ENCODE measurements around the gene PTRHD1. TPM values are rescaled to one million over a fixed set of nuclear protein-coding genes. Genes with fewer than 3 reads are reported as not detected.

Gene PTRHD1
- total RNA-seq, 1 experiment from 2014 or later: 33.4 TPM

- Histone ChIP-seq H3K9me3 (ENCODE audit: low read depth, low read length, poor library complexity, severe bottlenecking) (no peaks in the 10 kb centered on the region), H3K27me3 (replicated peaks; ENCODE audit: insufficient read depth, low read depth, low read length, poor library complexity) (no peaks in the 10 kb centered on the region), H3K4me1 (ENCODE audit: insufficient read depth, low read length, poor library complexity, severe bottlenecking) (peaks cover 15% of the 10 kb centered on the region), H3K4me3 (ENCODE audit: low read depth, low read length, poor library complexity, severe bottlenecking) (no peak overlapping the region), H3K36me3 (ENCODE audit: insufficient read depth, low read length, poor library complexity, severe bottlenecking) (no peaks in the 10 kb centered on the region), H3K27ac (ENCODE audit: low read depth, low read length, poor library complexity, severe bottlenecking) (peak overlapping the region; percentile 12)
- no peak for DNase-seq (ENCODE audit: low spot score)
- BruUV-seq (replicated peaks): no TSS peak
- TF ChIP-seq CTCF (conservative IDR thresholded peaks at IDR 0.05; ENCODE audit: low read depth, low read length) (no peak), EZH2 (IDR thresholded peaks at IDR 0.05; ENCODE audit: borderline replicate concordance, low read depth, low read length, poor library complexity, severe bottlenecking) (no peak)
- CTCF ChIA-PET: no interaction called here
- POLR2A ChIA-PET (ENCODE audit: low non-redundant PET): no interaction called here
- intact Hi-C loops (cut with micrococcal nuclease; ENCODE audit: unreplicated experiment): loop anchor here (2.0 to 10.0 kb wide), 2 partner anchors 301 to 363 kb away; no protein-coding TSS in a partner anchor
Measured at GRCh38 chr2:24833821-24834732, 40.9 kb upstream of the PTRHD1 start.

DNA sequence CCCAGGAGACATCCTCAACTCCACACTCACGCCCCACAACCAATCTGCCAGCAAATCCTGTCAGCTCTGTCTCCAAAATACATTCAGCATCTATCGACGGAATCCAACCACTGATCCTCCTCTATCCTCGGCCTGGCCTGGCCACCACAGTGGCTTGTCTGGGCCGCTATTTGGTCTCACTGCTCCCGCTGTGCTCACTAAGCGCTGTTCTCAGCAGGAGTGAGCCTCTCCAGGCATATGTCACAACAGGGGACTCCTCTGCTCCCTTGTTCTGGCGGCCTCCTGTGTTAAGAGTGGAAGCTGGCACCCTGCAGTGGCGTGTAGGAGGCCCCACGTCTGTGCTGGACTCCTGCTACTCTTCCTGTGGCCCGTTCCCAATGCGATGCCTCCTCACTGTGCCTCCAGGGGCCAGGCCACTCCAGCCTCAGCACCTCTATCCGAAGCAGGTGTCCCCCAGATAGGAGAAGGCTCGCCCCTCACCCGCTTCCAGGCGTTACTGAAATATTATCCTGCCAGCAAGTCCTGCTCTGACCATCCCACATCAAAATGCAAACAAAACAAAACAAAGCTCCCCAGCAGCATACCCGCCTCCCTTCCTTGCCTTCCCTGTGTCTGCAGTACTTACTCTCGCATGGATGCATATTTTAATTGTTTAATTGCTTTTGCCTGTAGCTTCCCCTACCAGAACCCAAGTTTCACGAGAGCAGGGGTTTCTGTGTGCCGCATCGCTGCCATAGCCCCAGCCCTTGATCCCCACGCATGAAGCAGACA is 39.9 kb upstream of the PTRHD1 start:
- POLR2A ChIA-PET (ENCODE audit: low non-redundant PET): no interaction called here
- TF ChIP-seq EZH2 (IDR thresholded peaks at IDR 0.05; ENCODE audit: borderline replicate concordance, low read depth, low read length, poor library complexity, severe bottlenecking) (no peak), CTCF (conservative IDR thresholded peaks at IDR 0.05; ENCODE audit: low read depth, low read length) (no peak)
- intact Hi-C loops (cut with micrococcal nuclease; ENCODE audit: unreplicated experiment): loop anchor here (10.0 kb wide), 1 partner anchor 302 kb away; no protein-coding TSS in a partner anchor

GRCh38 chr2:24832521-24832920 is 39.3 kb upstream of the PTRHD1 start:
- intact Hi-C loops (cut with micrococcal nuclease; ENCODE audit: unreplicated experiment): loop anchor here (10.0 kb wide), 1 partner anchor 302 kb away; no protein-coding TSS in a partner anchor
- DNase-seq (ENCODE audit: low spot score): no peak

More for the DNA sequence above, 39.9 kb upstream of the PTRHD1 start:
- no peaks in the 10 kb centered on the region for H3K27me3 ChIP-seq (replicated peaks; ENCODE audit: insufficient read depth, low read depth, low read length, poor library complexity)
- H3K9me3 ChIP-seq (ENCODE audit: low read depth, low read length, poor library complexity, severe bottlenecking): no peaks in the 10 kb centered on the region
- H3K4me3 ChIP-seq (ENCODE audit: low read depth, low read length, poor library complexity, severe bottlenecking): no peak overlapping the region
- DNase-seq (ENCODE audit: low spot score): peak; percentile 77
- CTCF ChIA-PET: interaction anchor here (1.0 kb wide), 1 partner anchor 296 kb away, joined by 3 read pairs; no protein-coding TSS in a partner anchor
- H3K4me1 ChIP-seq (ENCODE audit: insufficient read depth, low read length, poor library complexity, severe bottlenecking): peaks cover 15% of the 10 kb centered on the region
- H3K27ac ChIP-seq (ENCODE audit: low read depth, low read length, poor library complexity, severe bottlenecking): peak overlapping the region; percentile 12
- no peaks in the 10 kb centered on the region for H3K36me3 ChIP-seq (ENCODE audit: insufficient read depth, low read length, poor library complexity, severe bottlenecking)
- BruUV-seq (replicated peaks): no TSS peak

More at GRCh38 chr2:24832521-24832920, 39.3 kb upstream of the PTRHD1 start:
- Histone ChIP-seq H3K27me3 (replicated peaks; ENCODE audit: insufficient read depth, low read depth, low read length, poor library complexity) (no peaks in the 10 kb centered on the region), H3K4me1 (ENCODE audit: insufficient read depth, low read length, poor library complexity, severe bottlenecking) (peaks cover 15% of the 10 kb centered on the region), H3K9me3 (ENCODE audit: low read depth, low read length, poor library complexity, severe bottlenecking) (no peaks in the 10 kb centered on the region), H3K36me3 (ENCODE audit: insufficient read depth, low read length, poor library complexity, severe bottlenecking) (no peaks in the 10 kb centered on the region), H3K4me3 (ENCODE audit: low read depth, low read length, poor library complexity, severe bottlenecking) (no peak overlapping the region), H3K27ac (ENCODE audit: low read depth, low read length, poor library complexity, severe bottlenecking) (no peak overlapping the region)
- no TSS peak for BruUV-seq (replicated peaks)
- CTCF ChIA-PET: interaction anchor here (1.0 kb wide), 1 partner anchor 297 kb away, joined by 3 read pairs; no protein-coding TSS in a partner anchor
- no peak for TF ChIP-seq EZH2 (IDR thresholded peaks at IDR 0.05; ENCODE audit: borderline replicate concordance, low read depth, low read length, poor library complexity, severe bottlenecking)
- no peak for TF ChIP-seq CTCF (conservative IDR thresholded peaks at IDR 0.05; ENCODE audit: low read depth, low read length)
- POLR2A ChIA-PET (ENCODE audit: low non-redundant PET): no interaction called here
